ENCODE data around the gene HTRA3.

Gene HTRA3

DNA sequence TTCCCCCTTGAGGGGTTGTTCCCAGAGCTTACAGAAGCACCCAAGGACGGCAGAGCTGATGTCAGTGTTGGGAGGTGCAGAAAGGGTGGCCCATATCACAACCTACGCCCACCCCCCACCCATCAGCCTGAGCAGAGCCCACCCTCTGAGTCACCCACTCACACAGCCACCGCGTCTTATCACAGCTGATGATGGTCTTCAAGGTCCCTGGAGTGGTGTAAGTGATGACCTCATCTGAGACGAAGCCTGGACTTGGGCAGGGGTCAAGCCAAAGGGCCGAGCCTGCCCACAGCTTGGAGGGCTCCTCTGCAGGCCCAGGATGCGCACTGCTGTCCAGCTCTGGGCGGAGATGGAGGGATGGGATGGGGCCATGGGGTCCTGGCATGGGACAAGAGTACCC, 3.0 kb upstream of the HTRA3 start:
- DNase-seq (ENCODE audit: low read depth) = no peak

DNA sequence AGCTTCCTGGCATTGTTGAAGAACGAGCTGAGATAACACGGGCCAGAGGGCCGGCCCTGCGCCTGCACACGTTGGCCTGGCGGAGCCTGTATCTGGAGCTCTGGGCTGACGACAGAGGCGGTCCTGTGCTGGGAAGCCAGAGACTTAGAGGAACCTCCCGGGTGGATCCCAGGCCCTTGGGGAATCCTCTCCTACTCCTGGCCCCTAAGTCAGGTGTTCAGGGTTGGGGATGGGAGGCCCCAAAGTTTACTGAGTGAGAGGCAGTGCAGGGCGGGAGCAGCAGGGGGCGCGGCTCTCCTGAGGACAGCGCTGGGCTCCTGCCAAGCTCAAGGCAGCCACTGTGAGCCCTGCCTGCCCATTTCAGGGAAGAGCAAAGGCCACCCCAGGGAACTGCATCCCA, 2.5 kb upstream of the HTRA3 start:
- DNase-seq (ENCODE audit: low read depth) = peak; percentile 49

DNA sequence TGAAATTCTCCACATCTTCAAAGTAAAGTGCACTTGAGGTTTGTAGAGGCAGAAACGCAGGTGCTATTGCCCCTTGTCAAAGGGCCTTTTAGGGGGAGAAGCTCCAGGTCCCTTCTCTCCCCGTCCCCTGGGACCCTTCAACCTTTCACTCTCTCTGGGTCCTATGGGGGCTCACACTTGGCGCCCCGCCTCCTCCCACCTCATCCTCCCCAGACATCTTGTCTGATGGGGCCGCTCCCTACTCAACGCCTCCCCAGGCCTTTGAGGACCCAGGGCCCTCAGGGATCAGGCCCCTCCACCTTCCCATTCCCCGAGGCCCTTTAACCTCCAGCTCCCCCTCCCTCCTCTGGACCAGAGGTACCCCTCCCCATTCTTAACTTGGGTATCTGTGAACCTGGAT, 1.3 kb upstream of the HTRA3 start:
- no peak for DNase-seq (ENCODE audit: low read depth)

DNA sequence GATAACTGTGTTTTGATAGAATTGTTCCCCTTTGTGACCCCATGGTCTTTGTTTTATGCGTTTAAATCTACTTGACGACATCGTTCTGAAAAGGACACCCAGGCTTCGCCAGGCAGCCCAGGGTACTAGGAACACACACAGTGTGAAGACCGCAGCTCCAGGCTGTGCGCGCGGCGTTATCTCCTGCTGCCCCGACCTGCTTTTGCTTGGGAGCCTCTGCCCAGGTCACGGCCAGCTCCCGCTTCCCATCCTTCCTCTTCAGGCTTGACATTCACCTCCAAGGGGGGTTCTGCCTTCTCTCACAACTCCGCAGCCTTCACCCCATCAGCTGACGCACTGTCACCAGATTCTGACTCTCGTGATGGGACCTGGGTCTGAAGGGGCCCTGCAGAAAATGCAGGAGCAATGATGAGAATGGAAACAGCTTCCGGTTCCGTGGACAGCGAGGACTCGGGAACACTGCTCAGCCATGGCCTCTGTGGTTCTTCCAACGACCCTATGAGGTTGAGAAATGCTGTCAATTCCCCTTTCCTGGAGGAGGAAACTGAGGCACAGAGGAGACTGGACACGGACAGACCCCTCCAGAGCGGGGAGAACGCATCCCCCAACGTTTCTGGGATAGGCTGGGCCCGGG, 536 bp upstream of the HTRA3 start:
- no peak for DNase-seq (ENCODE audit: low read depth)

DNA sequence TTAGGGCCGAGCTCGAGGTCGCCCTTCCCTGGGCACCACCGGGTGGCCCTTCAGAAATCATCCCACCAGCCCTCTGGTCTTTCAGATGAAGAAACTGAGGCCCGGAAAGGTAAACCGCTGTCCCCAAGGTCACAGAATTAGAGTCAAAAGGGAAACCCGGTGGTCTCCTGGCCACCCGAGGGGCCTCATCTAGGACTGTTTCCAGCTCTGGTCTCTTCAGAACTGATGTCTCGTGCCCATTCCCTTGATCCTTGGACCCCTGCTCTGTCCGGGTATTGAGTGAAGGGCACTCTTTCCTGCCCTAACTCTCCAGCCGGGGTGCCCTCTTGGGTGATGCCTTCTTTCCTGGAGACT, 841 bp downstream of the HTRA3 start:
- DNase-seq (ENCODE audit: low read depth) = no peak

DNA sequence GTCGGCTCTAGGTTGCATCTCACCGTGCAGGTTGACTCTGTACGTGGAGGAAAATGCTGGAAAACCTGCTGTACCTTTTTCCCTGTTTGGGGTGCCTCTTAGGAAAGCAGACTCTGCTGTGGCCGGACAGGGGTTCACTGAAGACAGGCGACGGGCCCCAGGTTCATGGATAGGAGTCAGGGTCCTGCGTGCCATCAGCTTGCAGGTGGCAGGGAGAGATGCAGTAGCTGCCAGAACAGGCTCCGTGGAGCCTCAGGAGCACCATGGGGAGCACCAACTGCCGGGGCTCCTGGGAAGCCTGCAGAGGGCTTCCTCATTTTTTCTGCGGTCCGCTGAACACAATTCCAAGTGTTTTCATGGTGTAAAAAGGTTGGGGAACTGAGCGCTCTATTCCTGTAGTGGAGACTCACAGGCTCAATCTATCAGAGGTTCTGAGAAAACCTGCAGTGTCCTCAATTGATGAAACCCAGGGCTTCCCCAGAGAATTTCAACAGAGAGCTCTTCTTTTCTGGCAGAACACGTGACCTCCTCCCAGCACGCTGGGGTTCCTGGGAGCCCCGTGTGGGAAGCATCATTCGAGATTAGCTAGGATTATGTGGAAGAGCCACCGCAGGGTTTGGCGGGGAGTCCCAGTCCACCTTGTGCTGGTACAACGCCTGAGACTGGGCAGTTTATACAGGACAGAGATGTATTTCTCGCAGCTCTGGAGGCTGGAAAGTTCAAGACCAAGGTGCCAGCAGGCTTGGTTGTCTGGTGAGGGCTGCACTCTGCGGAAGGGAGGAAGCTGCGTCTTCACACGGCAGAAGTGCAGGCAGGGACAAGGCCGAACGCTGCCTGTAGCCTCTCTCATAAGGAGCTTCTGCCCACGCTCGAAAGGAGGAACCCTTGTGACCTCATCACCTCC, 1.6 kb downstream of the HTRA3 start:
- DNase-seq (ENCODE audit: low read depth) = no peak

DNA sequence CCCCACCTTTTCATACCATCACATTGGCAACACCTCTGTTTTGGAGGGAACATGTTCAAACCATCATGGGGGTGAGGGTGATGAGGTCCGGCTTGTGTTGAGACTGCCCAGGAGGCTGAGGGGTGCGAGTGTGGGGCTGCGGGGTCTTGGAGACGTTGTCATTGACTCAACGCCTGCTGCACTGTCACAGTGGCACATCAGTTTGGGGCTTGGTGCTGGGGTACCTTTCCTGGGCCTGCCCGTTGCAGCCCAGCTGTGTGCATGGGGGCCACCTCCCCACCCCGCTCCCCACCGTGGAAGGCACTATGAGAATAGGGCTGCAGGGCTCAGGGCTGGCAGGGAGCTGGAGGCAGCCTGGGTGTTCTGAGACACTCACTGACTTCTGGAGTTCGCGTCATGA, 2.3 kb downstream of the HTRA3 start:
- DNase-seq (ENCODE audit: low read depth) = no peak

DNA sequence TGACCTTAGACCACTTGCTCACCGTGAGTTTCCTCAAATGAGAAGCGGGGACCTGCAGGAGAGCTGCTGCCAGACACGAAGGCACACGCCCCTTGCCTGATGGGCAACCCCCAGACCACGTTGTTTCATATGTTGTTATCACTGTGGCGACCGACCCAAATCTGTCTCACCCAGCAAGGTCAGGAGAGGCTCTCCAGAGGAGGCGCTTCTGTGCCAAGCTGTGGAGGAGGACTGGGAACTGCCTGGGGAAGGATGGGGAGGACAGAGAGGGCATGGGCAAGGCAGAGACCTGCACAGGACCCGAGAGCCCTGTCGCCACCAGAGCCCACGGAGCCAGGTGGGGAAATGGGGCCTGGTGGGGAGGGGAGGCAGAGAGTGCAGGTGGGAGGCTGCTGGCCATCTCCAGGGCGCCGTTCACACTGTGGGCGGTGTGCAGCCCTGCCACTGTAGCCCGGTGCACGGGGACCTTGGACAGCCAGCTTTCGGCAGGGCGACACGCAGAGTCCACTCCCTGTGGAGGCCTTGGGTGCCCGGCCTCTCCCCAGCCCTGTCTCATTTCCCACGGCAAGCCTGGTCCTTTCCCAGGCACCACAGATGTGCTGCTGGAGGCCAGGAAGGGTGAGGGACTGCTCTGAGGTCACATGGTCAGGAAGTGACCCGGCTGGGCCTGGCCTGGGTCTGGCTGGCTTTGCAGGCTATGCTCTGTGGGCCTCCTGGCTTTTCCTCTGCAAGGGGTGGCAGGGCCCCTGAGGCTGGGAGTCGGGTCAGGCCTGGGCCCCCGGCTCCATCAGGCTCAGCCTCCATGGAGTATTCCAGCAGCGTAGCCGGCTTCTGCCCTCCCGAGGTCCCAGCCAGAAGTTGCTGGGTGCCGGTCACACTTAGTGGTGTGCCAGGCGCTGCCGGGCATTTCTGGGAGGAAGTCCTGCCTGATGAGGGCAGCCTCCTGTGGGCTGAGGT, 3.2 kb downstream of the HTRA3 start:
- DNase-seq (ENCODE audit: low read depth) = no peak

DNA sequence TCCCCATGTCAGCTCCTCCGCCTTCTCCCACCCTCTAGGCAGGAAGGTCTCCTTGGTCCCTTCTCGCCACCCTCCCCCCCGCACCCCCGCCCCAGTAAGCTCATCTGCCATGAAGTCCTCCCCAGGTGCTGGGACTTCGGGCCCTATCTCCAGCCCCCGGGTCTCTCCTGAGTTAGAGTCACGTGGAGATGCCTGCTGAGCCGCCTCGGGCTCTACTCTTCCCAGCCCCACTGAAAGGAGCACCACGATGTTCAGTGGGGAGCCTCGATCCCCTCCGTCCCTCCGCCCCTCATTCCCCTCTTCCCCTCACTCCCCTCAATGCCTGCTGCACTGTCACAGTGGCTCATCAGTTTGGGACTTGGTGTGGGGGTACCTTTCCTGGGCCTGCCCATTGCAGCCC, 3.9 kb downstream of the HTRA3 start:
- no peak for DNase-seq (ENCODE audit: low read depth)

DNA sequence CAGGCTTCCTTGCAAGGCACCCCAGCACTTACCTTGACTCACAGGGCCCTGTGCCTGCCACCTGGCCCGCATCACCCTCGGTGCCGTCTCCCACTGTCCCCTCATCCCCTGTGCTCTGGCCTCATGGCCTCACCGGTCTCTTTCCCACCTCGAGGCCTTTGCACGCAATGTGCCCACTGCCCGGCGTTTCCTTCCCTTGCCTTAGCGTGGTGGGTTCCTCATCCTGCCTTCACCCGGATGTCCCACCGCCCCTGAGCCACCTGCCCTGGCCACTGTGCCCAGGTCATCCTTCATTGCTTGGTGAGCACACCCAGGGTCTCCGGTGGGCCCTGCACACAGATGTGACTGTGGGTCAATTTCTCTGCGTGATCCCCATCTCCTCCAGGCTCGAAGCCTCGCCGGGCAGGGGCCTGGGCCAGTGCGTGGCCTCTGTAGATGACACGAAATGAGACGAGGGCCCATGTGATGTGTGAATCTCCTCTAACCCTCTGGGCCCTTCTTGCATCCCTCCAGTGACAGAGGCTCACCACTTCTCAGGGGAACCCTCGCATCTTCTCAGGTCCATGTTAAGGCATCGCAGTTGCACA, 4.6 kb downstream of the HTRA3 start:
- no peak for DNase-seq (ENCODE audit: low read depth)

DNA sequence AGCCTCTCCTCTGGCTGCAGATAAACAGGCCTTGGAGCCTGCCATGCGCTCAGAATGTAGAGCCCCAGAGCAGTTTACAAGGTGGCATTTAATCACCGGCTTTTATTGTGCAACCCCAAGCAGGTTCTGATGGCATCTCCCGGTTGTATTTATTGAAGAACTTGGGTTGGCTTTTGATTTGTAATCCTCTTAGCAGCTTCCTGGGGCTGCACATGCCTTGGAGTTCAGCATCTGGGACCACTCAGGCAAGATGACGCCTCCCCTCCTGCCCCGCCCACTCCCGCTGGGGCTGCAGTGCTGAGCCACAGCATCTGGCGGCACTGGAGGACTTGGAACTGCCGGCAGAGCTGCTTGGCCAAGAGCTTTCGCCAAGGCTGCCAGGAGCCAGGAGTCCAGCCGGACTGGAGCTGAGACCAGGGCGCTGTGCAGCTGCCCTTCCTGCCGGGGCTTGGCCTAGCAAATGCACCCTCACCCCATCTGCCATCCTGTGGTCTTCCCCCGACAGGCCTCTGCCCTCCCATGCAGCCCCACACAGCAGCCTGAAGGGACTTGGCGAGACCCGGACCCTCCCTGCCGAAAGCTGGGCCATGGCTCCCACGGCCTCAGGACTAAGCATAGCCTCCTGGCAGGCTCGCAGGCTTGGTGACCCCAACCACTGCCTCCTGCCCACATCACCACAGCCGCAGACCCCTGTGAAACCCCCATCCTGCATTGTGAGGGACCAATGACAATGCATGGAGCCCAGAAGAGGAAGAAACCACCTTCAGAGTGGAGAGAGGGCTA, 5.4 kb downstream of the HTRA3 start:
- DNase-seq (ENCODE audit: low read depth) = peak; percentile 77

DNA sequence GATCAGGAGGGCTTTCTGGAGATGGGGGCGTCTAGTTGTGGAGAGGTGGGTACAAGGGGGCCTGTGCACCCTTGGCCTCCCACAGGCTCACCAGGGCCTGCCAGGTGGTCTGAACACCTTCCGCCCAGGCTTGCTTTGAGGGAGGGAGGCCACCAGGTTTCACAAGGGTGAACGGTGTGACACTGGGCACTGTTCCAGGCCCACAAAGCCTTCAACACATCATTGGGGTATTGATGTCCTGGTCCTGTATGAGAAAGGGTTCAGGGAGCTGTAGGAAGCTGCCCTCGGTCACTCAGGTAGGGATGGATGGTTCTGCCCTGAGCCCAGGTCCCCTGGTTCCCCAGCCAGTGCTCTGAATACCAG, 6.0 kb downstream of the HTRA3 start:
- DNase-seq (ENCODE audit: low read depth) = no peak

DNA sequence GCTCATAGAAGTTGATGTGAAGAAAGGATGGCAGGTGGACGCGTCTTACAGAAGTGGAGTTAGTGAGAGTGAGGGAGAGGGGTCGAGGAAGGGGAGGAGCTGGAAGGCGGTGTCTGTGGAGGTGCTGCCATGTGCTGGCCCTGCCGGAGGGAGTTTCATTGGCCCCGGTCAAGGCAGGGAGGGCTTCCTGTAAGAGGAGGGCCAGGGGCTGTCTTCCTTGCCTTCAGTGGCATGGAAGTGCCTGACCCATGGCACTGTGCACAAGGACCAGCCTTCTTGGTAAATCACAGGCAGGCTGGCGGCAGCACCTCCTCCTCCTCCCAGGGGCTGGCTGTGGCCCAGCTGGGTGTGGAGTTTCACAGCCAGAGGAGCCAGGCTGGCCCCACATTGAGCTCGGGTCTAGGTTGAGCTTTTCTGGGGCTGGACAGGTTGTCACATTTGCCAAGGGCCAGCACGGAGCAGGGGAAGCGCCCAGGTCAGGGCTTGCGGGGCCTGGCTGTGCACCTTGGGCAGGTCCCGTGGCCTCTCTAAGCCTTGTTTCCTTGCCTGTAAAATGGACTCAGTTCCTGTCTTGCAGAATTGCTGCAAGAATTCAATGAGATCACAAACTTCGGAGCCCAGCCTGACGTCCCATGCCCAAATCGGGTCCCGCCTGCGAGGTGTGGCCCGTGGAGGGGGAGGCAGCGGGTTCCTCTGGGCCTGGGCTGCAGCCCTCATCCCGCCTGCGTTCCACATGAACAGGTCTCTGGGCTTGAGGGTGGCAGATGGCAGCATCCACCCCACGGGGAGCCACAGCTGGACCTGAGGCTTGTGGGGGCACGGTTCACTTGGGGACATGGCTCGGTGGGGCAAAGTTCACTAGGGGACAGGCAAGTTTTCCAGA, 7.0 kb downstream of the HTRA3 start:
- no peak for DNase-seq (ENCODE audit: low read depth)

DNA sequence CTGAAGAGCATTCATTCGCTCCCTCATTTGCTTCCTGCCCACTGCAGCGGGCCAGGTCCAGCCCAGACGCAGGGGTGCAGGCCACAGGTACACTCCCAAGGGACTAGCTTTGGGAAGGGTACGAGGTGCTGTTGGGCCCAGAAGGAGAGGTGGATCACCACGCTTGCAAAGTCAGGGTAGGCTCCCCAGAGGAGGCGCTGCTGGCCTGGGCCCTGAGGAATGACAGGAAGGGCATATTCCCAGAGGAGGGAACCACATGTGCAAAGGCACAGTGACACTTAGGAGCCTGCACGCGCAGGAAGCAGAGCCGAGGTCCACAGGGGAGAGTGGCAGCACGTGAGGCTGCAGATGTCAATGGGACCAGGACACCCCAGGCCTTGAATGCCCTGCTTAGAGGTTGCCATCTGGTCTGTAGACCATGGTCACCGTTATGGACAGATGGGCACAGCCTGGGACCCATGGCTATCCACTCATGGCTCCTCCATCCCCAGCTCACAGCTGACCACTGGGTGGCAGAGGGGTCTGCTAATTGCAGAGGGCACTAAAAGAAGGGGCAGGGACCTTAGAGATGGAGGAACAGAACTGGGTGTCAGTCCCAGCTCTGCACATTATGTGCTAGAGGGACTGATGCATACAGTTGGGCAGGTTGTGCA, 7.9 kb downstream of the HTRA3 start:
- DNase-seq (ENCODE audit: low read depth) = no peak

DNA sequence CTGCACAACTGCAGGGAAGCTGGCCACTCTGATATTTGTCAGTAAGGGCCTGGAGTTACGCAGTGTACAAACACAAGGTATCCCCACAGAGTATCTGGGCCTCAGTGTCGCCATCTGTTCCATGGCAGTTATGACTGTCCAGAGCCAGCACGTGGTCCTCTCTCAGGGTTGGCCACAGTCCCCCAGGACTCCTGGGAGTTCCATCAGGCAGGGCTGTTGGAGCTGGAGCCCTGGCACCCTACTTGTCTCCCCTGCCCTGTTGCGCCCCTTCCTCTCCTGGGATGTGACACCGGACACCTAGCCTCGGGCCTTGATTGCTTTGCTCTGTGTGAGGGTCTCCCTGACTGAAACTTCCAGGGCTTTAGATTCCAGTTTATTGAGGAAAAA, 8.4 kb downstream of the HTRA3 start:
- DNase-seq (ENCODE audit: low read depth) = peak; percentile 43

DNA sequence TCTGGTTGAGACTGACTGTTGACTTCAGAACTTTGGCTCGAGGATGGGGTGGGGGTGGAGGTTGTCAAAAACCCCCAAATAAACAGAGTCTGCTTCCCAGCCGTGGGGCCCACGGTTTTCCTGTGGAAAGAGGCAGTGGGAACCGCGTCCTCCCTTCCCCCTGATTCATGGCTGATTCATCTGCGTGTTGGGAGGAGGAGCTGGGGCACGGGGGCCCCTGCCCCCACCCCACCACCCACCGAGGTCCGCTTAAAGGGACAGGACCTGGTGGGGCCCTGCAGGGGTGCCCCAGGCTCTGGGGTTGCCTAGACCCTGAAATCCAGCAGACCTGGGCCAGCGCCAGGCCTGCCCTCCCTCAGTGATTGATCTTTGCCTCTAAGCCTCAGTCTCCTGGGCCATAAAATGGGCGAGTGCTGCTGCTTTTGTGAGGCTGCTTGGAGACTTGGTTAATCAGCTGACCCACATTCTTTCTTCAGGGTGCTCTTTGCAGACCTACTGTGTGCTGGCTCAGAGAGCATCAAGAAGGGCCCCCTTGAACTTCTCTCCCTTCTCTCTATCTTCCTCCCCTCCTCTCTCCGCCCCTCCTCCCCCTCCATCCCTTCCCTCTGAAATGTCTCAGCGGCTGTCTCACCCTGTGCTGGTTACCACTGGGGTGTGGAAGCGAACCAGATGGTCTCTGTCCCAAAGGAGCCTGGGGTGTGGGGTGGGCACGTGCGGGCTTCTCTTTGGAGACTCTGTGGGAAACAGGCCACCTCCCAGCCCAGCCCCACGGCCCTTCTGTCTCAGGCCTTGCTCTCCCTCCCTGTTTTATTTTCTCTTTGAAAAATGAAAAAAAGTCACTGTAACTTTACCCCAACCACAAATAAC, 9.1 kb downstream of the HTRA3 start:
- DNase-seq (ENCODE audit: low read depth) = peak; percentile 86

DNA sequence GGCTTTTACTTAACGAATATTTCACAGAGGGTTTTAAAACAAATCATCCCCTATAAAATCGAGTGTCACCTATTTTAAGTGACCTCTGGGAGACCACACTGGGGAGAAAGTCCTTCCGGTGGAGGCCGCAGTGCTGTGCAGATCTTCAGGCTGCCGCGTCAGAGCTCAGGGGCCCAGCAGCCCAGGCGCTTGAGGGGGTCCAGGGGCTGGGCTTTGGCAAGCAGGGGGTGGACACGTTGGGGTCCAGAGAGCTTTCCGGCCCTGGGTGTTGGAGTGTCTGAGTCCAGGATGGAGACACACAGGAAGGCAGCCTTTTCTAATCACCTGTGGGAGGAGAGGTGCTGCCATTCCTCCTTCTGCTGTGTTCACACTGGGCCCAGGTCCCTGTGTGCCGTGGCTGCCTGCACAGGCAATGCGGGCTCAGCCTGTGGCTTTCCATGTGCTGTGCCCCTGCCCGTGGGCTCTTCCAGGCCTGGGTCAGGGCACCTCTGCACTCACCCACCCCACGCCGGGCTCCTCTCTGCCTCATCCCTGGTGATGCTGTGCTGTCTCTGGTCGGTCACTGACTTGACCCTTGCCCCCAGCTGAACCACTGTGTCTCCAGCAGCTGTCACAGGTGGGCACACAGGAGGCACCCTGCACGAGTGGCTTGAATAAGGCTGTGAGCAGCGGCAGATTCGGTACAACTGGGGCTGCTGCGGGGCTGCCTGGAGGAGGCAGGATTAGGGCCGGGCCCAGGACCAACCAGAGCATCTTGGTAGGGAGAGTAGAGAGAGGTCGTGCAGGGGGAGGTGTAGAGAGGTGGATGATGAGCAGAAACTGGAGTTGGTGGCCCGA, 10.0 kb downstream of the HTRA3 start:
- no peak for DNase-seq (ENCODE audit: low read depth)

Measured in ELR (cell line).